Panc1 (cell line): ENCODE measurements around the gene SH3GL1. TPM values are rescaled to one million over a fixed set of nuclear protein-coding genes. Genes with fewer than 3 reads are reported as not detected.
A peak's percentile ranks its signal among the peaks of the same experiment; 100 is the strongest.

ENCODE experiments used
- ATAC-seq: fragments of 200-7000 bp; cut with Tn5 transposase; 2 replicates; pipeline ENCODE4 v1.9.1; 2020; ENCODE audit warnings: mild to moderate bottlenecking, moderate library complexity
- BruUV-seq: library from RNA; stranded (reverse); fragments of 400-500 nt; replicated peaks from 2 replicates; lab custom pipeline; 2021; lab: Mats Ljungman, UMichigan
- CTCF ChIA-PET: fragments of 300-600 bp; sonication (Branson Sonifier 250); formaldehyde crosslinking; loops from one replicate; lab custom pipeline; 2022; ENCODE audit warnings: antibody characterized with exemption; lab: Charles Lee
- POLR2A ChIA-PET: fragments of 300-600 bp; sonication (Branson Sonifier 250); formaldehyde crosslinking; loops from one replicate; lab custom pipeline; 2022; ENCODE audit warnings: antibody characterized with exemption; lab: Charles Lee
- DNase-seq: peaks from one replicate; pipeline ENCODE4 v3.0.0-alpha.2; 2010; ENCODE audit warnings: low read depth, low spot score
- H3K27ac ChIP-seq: 2 replicates; pipeline ENCODE4 v1.5.1; 2011; ENCODE audit warnings: mild to moderate bottlenecking, low read length, inconsistent platforms
- H3K27me3 ChIP-seq: fragments of 200-500 bp; sonication (Bioruptor generic); 2 replicates; pipeline ENCODE4 v1.6.0; 2014; ENCODE audit warnings: low read length, inconsistent platforms; ENCODE audit not compliant: control insufficient read depth, insufficient read depth
- H3K36me3 ChIP-seq: fragments of 200-500 bp; sonication (Bioruptor generic); 2 replicates; pipeline ENCODE4 v1.5.1; 2014; ENCODE audit warnings: inconsistent platforms, mild to moderate bottlenecking, low read length, moderate library complexity; ENCODE audit not compliant: control insufficient read depth, insufficient read depth
- H3K4me1 ChIP-seq: 2 replicates; pipeline ENCODE4 v1.5.1; 2011; ENCODE audit warnings: inconsistent platforms, mild to moderate bottlenecking, low read length, moderate library complexity; ENCODE audit not compliant: control insufficient read depth, insufficient read depth
- H3K4me3 ChIP-seq, 2 experiments: 2 replicates each; pipeline ENCODE4 v1.5.1; 2011 to 2012; ENCODE audit warnings: low read depth in 2 of 2, low read length in 2 of 2, mild to moderate bottlenecking in 2 of 2, inconsistent platforms in 1 of 2, moderate library complexity in 1 of 2
- H3K9me3 ChIP-seq: fragments of 200-500 bp; sonication (Bioruptor generic); 2 replicates; pipeline ENCODE4 v1.5.1; 2014; ENCODE audit warnings: low read depth, mild to moderate bottlenecking, inconsistent platforms, low read length, moderate library complexity; ENCODE audit not compliant: control insufficient read depth, insufficient read depth
- CTCF ChIP-seq: fragments of 450-650 bp; IDR thresholded peaks from 2 replicates; pipeline ENCODE4 v1.5.1; 2017; ENCODE audit warnings: mild to moderate bottlenecking
- POLR2AphosphoS5 ChIP-seq: IDR thresholded peaks from 2 replicates; pipeline ENCODE4 v1.6.1; 2012; ENCODE audit warnings: mild to moderate bottlenecking, low read depth, low read length, moderate library complexity
- REST ChIP-seq, 2 experiments: IDR thresholded peaks; 2 replicates each; pipeline ENCODE4 v1.6.1; 2011 to 2012; ENCODE audit warnings: low read depth in 2 of 2, control low read depth in 1 of 2, low read length in 1 of 2, mild to moderate bottlenecking in 1 of 2, moderate library complexity in 1 of 2; ENCODE audit not compliant: insufficient read depth in 1 of 2
- SIN3A ChIP-seq: IDR thresholded peaks from 2 replicates; pipeline ENCODE4 v1.6.1; 2012; ENCODE audit warnings: low read depth, mild to moderate bottlenecking, low read length, moderate library complexity, borderline replicate concordance; ENCODE audit not compliant: insufficient read depth
- TCF7L2 ChIP-seq: IDR thresholded peaks from 2 replicates; pipeline ENCODE4 v1.6.1; 2011; ENCODE audit warnings: mild to moderate bottlenecking, low read depth, low read length, inconsistent platforms
- in situ Hi-C: cut with HindIII; loops from 2 replicates; pipeline ENCODE4 v1.10.0; 2016; ENCODE audit warnings: low sequenced_read_pairs, low pct_unique_long_range_greater_than_20kb
- intact Hi-C: fragments of 100-400 bp; cut with micrococcal nuclease; formaldehyde crosslinking; loops from one replicate; pipeline ENCODE4 v1.10.0; 2022; ENCODE audit not compliant: unreplicated experiment
- total RNA-seq: library from RNA; stranded (reverse); gene quantifications from one replicate; pipeline ENCODE4 v1.2.1, GENCODE V29; 2021; ENCODE audit not compliant: unreplicated experiment

Gene SH3GL1
- total RNA-seq, 1 experiment from 2014 or later, result 57.1 TPM

- TF ChIP-seq POLR2AphosphoS5, result peak; percentile 23; the same call in 1 of the 2 replicates
- TF ChIP-seq REST (IDR thresholded peaks at IDR 0.05; ENCODE audit: insufficient read depth in 1 of 2, low read depth in 2 of 2, low read length in 1 of 2), result no peak
- Histone ChIP-seq H3K4me1 (peaks cover 26% of the 10 kb centered on the region), H3K36me3 (no peaks in the 10 kb centered on the region), H3K9me3 (no peaks in the 10 kb centered on the region), H3K27me3 (no peaks in the 10 kb centered on the region), H3K4me3 (no peak overlapping the region), H3K27ac (peak overlapping the region; percentile 12; the same call in 1 of the 2 replicates)
- ChIA-PET POLR2A (no interaction called here), CTCF (interaction anchor here (1.3 kb wide), 1 partner anchor 14 kb away, joined by 3 read pairs; no protein-coding TSS in a partner anchor)
- intact Hi-C loops, result no loop called here
- no peak for DNase-seq
- in situ Hi-C loops, result no loop called here
- ATAC-seq, result no peak; the same call in 1 of the 2 replicates
- BruUV-seq, result no TSS peak
Observed at GRCh38 chr19:4362101-4362828, 38.1 kb downstream of the SH3GL1 start.

GRCh38 chr19:4361152-4362046, 38.9 kb downstream of the SH3GL1 start:
- H3K4me3 ChIP-seq, result no peak overlapping the region
- ATAC-seq (peak; percentile 52), DNase-seq (no peak)
- H3K4me1 ChIP-seq, result peaks cover 26% of the 10 kb centered on the region
- no peaks in the 10 kb centered on the region for H3K9me3 ChIP-seq
- no TSS peak for BruUV-seq
- in situ Hi-C loops, result no loop called here
- ChIA-PET POLR2A (interaction anchor here (0.7 kb wide), 1 partner anchor 57 kb away, joined by 5 read pairs; no protein-coding TSS in a partner anchor), CTCF (no interaction called here)
- H3K27ac ChIP-seq, result peak overlapping the region; percentile 61; the same call in 1 of the 2 replicates
- intact Hi-C loops, result no loop called here
- no peaks in the 10 kb centered on the region for H3K27me3 ChIP-seq
- 0 out of 2 replicates have a peak, but pooled peaks have one; percentile 20 for TF ChIP-seq POLR2AphosphoS5
- no peak for TF ChIP-seq SIN3A
- no peaks in the 10 kb centered on the region for H3K36me3 ChIP-seq

GRCh38 chr19:4360641-4361151, 39.7 kb downstream of the SH3GL1 start:
- Histone ChIP-seq H3K9me3 (no peaks in the 10 kb centered on the region), H3K4me1 (peaks cover 26% of the 10 kb centered on the region), H3K4me3 (no peak overlapping the region), H3K27me3 (no peaks in the 10 kb centered on the region), H3K27ac (peak overlapping the region; percentile 61), H3K36me3 (no peaks in the 10 kb centered on the region)
- ChIA-PET CTCF (no interaction called here), POLR2A (interaction anchor here (0.7 kb wide), 1 partner anchor 57 kb away, joined by 5 read pairs; no protein-coding TSS in a partner anchor)
- intact Hi-C loops (no loop called here), in situ Hi-C loops (no loop called here)
- BruUV-seq, result TSS peak; percentile 71
- DNase-seq (no peak), ATAC-seq (peak; percentile 38)
- TF ChIP-seq CTCF (no peak), TCF7L2 (no peak)
